Stromal cell of bone marrow (primary cell): Measurements from ENCODE around the gene ZNRF2.

Source experiments
- DNase-seq: peaks from one replicate; pipeline ENCODE4 v3.0.0-alpha.2; 2012; ENCODE audit warnings: low read depth

The ZNRF2 gene

DNA sequence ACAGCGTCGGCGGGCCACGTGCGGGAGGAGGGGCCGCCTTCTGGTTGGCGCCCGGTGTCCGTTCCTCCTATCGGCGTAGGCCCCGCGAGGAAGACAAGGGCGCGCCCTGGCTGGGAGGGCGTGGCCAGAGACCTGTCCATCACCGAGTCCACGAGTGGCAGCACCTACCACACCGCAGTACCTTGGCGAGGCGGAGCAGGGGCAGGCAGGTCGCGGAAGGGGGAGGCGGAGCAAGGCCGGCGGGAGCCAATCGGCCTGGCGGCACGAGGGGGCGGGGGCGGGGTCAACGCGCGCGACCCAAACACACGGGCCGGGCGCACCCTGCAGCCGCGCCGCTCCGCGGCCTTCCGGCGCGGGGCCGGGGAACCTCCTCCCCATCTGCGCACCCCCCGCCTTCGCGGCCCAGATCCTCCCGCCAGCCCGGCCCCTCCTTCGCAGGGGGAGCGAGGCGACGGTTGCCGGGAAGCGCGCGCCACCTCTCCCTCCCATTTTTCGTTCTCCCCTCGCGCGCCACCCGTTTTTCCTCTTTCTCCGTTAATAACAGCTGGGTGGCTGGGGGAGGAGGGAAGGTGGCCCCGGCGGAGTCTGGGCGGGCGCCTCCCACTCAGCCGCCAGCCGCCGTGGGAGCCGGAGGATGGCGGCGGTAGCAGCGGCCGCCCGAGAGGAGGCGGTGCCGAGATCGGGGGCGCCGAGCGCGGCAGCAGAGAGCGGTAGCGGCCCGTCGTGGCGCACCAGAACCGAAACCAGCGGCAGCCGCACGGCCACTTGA is at the start of gene ZNRF2:
ZNRF2 (plus strand) TSS at position 300 of the 769 bp plus-strand sequence. CDS start 761 bp downstream, outside the sequence.
- peak; percentile 91 for DNase-seq

- DNase-seq: no peak
Measured at GRCh38 chr7:30237271-30237695, 47.1 kb upstream of the ZNRF2 start.

DNA sequence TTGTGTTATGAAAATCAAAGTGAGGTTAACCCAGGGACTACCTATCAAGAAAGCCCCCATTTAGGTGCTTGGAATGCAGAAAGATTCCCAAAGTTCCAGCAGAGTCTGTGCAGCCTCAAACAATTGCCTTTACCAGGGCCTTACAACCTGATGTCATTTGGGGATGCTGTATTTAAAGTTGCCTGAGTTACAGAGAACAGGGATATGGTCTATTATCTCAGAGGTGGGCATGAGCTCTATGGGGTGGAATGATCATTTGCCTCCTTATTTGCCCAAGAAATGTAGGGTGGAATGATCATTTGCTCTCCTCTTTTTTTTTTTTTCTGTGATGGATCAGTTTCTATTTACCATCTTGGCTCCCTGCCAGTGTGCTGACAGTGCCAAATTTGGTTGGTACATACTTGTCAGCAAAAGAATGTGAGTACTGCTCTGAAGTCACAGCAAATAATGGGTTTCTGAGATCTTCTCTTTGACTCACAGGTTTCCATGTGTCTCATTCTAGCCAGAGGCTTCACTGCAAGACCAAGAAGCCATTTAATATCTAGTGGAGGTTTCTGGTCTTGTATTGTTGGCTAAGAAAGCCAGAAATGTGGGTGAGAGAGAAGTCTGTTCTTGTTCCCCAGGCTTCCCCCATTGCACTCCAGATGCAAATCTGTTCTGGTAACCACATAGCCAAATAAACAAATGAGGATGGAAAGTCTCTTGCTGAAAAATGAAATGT is 45.5 kb upstream of the ZNRF2 start:
- DNase-seq: peak; percentile 33

DNA sequence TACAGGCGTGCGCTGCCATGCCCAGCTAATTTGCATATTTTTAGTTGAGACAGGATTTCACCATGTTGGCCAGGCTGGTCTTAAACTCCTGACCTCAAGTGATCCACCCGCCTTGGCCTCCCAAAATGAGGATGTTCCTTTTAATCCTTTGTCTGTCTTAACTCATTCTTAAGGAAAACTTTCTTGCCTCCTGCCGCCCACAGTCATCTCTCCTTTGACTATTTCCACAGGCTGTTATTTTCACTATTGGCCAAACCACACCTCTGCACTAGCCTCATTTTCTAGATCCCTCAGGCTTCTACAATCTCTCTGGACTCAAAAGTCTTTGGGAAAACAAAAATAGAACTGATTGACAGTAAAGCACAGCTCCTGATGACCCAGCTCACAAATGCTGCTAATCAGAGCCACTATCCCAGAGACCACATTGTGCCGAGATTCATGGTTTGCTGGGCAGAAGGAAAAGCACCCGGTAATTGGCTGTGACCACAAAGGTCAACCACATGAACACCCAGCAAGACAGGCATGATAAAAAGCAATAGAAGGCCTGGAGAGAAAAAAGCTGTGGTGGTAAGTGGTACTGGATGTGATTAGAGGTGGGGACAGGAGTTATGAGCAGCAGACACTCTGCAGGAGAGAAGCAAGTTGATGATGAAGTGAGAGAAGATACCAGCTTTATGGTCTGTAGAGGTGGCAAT is 44.1 kb upstream of the ZNRF2 start:
- peak; percentile 15 for DNase-seq

- DNase-seq: no peak
Measured at GRCh38 chr7:30241767-30242166, 42.6 kb upstream of the ZNRF2 start.

DNA sequence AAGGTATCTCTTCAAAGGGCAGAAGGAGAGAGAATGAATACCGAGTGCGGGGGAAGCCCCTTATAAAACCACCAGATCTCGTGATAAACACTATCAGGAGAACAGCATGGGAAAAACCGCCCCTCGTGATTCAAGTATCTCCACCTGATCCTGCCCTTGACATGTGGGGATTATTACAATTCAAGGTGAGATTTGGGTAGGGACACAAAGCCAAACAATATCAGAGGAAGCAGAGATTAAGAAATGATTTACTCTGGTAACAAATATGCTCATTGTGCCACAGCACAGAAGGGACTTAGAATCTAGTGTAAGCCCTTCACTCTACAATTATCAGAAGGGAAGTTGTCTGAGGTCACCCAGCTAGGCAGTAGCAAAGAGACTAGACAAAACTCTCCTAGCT is 40.1 kb upstream of the ZNRF2 start:
- DNase-seq: no peak

GRCh38 chr7:30245913-30246312 is 38.5 kb upstream of the ZNRF2 start:
- DNase-seq: no peak

- no peak for DNase-seq
Measured at GRCh38 chr7:30246392-30246791, 38.0 kb upstream of the ZNRF2 start.

GRCh38 chr7:30247541-30248401 is 36.6 kb upstream of the ZNRF2 start:
- DNase-seq: no peak

DNA sequence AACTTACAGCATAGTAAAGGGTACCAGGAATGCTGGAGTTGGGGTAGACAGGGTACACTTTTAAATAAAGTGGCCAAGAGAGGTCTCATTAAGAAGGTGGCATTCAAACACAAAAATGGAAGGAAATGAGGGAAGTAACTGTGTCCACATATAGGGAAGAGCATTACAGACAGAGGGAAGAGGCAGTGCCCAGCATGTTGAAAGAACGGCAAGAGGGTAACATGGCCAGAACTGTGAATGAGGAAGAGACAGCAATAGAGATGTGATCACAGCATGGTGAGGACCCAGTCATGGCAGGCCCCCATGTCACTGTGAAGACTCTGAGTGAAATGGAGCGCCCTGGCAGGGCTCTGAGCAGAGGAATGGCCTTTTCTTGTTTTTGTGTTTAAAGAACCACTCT is 35.1 kb upstream of the ZNRF2 start:
- DNase-seq: no peak

DNA sequence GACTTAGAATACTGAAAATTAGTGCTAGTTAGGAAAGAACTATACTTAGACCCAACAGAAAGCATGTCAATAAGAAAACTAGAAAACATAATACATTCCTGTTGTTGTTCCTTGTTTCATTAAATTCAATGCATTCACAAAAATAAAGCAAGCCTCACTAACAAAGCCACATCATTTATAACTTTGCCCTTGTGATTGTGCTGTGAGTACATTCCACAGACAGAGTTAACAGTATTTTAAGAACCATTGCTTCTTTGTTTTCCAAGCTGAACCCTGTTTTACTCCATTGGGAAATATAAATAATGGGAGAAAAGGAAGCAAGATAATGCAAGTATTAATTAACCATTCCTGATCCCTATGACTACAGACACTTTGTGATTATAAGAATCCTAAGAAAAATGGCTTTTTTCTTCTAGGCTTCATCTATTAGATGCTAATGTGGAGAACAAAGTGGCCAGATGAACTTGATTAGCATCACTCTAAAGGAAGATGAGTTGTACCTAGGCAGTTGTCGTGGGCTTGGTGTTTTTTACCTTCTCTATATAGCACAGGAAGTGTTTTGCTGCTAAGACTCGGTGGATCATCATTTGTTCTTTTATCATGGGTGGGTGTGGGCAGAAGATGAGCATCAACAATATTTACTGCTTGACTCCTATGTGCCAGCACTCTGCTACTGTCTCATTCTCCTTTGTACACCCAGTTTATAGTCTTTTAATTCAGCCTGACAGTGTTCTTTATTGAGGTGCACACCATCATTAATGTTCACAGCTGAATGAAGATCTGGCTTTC is 34.2 kb upstream of the ZNRF2 start:
- no peak for DNase-seq

- DNase-seq: no peak
Measured at GRCh38 chr7:30251708-30252329, 32.6 kb upstream of the ZNRF2 start.

DNA sequence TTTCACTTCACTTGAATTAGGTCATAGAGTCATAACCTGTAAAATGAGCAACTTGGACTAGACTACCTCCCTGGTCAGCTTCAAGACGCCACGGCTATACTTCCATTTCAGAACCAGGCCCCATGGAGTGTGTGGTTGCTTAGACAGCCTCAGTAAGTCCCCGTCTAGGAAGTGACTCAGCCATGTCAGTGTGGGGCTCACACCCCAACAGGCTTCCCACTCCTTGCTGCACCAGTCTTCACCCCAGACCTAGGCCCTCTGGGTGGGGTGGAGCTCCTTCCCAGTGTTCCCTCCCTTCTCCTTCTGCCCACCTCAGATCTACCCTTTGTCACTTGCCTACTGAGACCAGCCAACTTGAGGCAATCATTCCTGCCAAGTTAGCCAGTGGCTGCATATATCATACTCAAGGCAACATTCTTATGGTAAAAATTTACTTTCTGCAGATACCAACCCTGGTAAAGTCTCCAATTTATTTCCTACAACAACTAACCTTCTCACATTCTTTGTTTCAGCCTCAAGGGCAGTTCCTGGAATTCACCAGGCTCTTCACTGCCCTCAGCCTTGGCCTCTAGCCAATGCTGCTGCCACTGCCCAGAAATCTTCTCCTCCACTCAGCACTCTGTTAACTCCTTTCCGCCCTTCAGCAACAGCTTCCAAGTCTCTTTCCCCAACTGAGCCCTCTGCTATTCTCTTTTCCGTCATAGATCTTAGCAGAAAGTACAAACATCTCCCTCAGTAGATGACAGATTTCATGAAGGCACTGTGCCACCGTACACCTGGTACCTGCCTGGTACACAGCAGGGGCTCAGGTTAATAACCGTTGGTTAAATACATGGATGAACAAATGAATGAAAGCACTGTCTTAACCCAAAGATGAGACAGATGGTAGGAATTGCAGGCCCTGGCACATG is 31.3 kb upstream of the ZNRF2 start:
- no peak for DNase-seq

- DNase-seq: no peak
Measured at GRCh38 chr7:30253796-30254165, 30.6 kb upstream of the ZNRF2 start.

GRCh38 chr7:30254248-30254647 is 30.1 kb upstream of the ZNRF2 start:
- DNase-seq: no peak

GRCh38 chr7:30254717-30255063 is 29.7 kb upstream of the ZNRF2 start:
- DNase-seq: no peak

DNA sequence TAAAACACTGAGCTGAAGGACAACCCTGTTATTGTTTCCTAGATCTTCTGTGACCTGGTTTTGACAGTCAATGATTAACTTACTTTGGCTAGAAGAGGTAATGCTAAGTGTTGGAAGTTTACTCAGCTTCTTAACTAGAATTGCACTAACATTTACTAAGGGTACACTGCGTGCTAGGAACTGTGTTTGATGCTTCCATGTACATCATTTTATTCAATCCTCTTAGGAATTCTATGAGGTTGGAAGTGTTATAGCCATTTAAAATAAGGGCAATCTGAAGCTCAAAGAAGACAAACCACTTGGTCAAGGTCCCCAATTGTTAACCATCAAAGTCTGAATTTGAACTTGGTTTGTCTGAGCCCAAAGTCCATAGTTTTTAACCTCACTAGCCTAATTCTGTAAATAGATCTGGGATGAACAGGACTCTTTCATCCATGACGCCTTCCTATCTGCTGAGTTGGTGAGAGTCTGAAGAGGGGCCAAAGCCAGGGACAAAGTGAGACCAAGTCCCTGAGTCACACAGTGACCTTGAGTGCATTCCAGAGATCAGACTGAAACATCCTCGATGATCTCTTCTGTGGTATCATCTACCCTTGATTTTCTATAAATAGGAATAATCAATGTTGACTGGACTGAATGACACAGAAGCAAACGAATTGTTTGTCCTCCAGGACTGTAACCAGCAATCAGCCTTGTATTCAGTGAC is 29.2 kb upstream of the ZNRF2 start:
- DNase-seq: no peak

DNA sequence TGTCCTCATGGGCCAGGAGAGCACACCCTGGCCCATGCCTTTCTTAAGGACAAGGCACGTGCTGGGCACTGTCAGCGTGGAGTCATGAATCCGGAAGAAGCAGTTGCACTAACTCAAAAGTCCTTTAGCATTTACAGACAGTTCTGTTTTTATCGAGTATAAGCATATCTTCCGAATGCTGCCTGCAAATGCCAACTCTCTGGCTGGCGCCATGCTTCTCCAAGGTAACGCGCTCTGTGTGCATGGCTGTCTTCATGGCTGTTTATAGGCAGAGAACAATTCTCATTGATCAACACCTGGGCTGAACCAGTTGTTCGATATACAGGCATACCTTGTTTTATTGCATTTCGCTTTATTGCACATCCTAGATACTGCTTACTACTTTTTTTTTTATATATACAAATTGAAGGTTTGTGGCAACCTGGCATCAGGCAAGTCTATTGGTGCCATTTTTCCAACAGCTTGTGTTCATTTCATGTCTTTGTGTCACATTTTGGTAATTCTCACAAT is 28.0 kb upstream of the ZNRF2 start:
- DNase-seq: no peak

DNA sequence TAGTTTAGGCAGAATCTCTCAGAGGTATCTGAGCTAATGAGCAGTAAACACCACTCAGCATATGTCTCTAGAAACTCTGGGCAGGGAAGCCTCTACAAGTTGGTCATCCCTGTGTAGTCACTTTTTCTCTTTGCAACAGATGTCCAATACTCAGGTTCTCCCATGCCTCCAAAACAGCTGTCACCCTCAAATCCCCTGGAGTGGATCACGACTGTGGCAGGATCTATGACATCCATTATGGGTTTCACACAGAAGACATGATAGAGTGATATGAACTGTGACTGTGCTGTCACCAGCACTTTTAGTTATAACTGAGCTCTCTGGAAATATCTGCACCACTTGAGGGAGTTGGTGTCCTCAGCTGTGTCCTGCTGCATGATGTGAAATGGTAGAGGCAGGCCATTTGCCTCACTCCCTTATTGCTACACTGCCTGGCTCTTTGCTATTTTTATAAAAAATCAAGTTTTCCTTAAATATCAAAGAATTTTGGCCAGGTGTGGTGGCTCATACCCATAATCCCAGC is 24.1 kb upstream of the ZNRF2 start:
- no peak for DNase-seq
